Upper lobe of left lung (tissue), 6 donors: Measurements from ENCODE around the gene ADCY2. TPM values are rescaled to one million over a fixed set of nuclear protein-coding genes. Genes with fewer than 3 reads are reported as not detected.

Experiments
- ATAC-seq, 2 donors: fragments of 200-7000 bp; cut with Tn5 transposase; one replicate each; pipeline ENCODE4 v1.9.1; 2022; ENCODE audit warnings: mild to moderate bottlenecking in 2 of 2, moderate library complexity in 2 of 2; ENCODE audit not compliant: low FRiP score in 2 of 2
- DNase-seq, 2 donors: peaks; one replicate each; pipeline ENCODE4 v3.0.0-alpha.2; 2019 to 2020
- H3K27ac ChIP-seq, 4 donors: fragments of 200-600 bp; sonication (generic); one replicate each; pipeline ENCODE4 v1.5.1; 2016 to 2019
- H3K27me3 ChIP-seq, 4 donors: fragments of 200-600 bp; sonication (generic); one replicate each; pipeline ENCODE4 v1.5.1; 2017 to 2019
- H3K36me3 ChIP-seq, 4 donors: fragments of 200-600 bp; sonication (generic); one replicate each; pipeline ENCODE4 v1.5.1; 2016 to 2019
- H3K4me1 ChIP-seq, 4 donors: fragments of 200-600 bp; sonication (generic); one replicate each; pipeline ENCODE4 v1.5.1; 2018 to 2019
- H3K4me3 ChIP-seq, 4 donors: fragments of 200-600 bp; sonication (generic); one replicate each; pipeline ENCODE4 v1.5.1; 2017 to 2019; ENCODE audit warnings: mild to moderate bottlenecking in 2 of 4, moderate library complexity in 1 of 4
- H3K9me3 ChIP-seq, 4 donors: fragments of 200-600 bp; sonication (generic); one replicate each; pipeline ENCODE4 v1.5.1; 2018 to 2019
- CTCF ChIP-seq, 6 experiments: fragments of 450-650 bp in 4 of 6; fragments of 200-600 bp in 2 of 6; sonication (generic) in 2 of 6; IDR thresholded peaks; one replicate each; pipeline ENCODE4 v1.5.1; 2016 to 2019; ENCODE audit warnings: antibody characterized with exemption in 6 of 6
- EP300 ChIP-seq, 4 donors: sonication (generic); formaldehyde crosslinking; IDR thresholded peaks; one replicate each; pipeline ENCODE4 v1.5.1; 2017; ENCODE audit warnings: antibody characterized with exemption in 4 of 4, control low read depth in 2 of 4
- POLR2A ChIP-seq, 4 donors: fragments of 450-650 bp; IDR thresholded peaks; one replicate each; pipeline ENCODE4 v1.5.1; 2016 to 2017; ENCODE audit warnings: antibody characterized with exemption in 4 of 4, mild to moderate bottlenecking in 2 of 4
- POLR2AphosphoS5 ChIP-seq, 2 donors: sonication (generic); formaldehyde crosslinking; IDR thresholded peaks; one replicate each; pipeline ENCODE4 v1.5.1; 2017; ENCODE audit warnings: antibody characterized with exemption in 2 of 2
- WGBS, 2 donors: methylation state at CpG; one replicate each; pipeline ENCODE4 v1.1.5; 2017 to 2018; 5-methylcytosine and 5-hydroxymethylcytosine counted together
- total RNA-seq, 6 donors: library from RNA; depleted of rRNA in 4 of 6; stranded (reverse); fragments of >200 nt in 4 of 6; gene quantifications; one replicate each; pipeline versions ENCODE4 v1.1.0 to v1.2.1, GENCODE V29; 2016 to 2021
- donor health status: DM: no; HTN: no; CAD: no; lungs with moderate emphysema.
- donor health status: DM: no; HTN: yes; CAD: no; lungs with severe emphysema.

ADCY2 gene
- total RNA-seq, 6 donors from 2014 or later = 0.20 to 2.4 (median 0.46) TPM; not detected in 1

- no peak for TF ChIP-seq POLR2A (IDR thresholded peaks at IDR 0.05)
- no peak for TF ChIP-seq POLR2AphosphoS5 (IDR thresholded peaks at IDR 0.05)
- TF ChIP-seq EP300 (IDR thresholded peaks at IDR 0.05) = no peak
- TF ChIP-seq CTCF (IDR thresholded peaks at IDR 0.05) = no peak
- Histone ChIP-seq H3K4me1 (no peaks in the 10 kb centered on the region), H3K9me3 (peaks cover 0 to 3% (median 0%) of the 10 kb centered on the region in 4 donors), H3K36me3 (no peaks in the 10 kb centered on the region), H3K27ac (no peak overlapping the region), H3K27me3 (no peaks in the 10 kb centered on the region), H3K4me3 (no peak overlapping the region)
- no peak for DNase-seq
- ATAC-seq = no peak
- 89% methylated on average over 1 of the region's 1 CpG for WGBS, 2 donors
These were observed 75.8 kb downstream of the ADCY2 start for GRCh38 chr5:7471710-7472109.

- 78 to 94% methylated on average over 2 of the region's 2 CpGs for WGBS, 2 donors
- no peak for TF ChIP-seq EP300 (IDR thresholded peaks at IDR 0.05)
- no peak for TF ChIP-seq CTCF (IDR thresholded peaks at IDR 0.05)
- TF ChIP-seq POLR2A (IDR thresholded peaks at IDR 0.05) = no peak
- no peak for TF ChIP-seq POLR2AphosphoS5 (IDR thresholded peaks at IDR 0.05)
- Histone ChIP-seq H3K9me3 (peaks cover 0 to 3% (median 0%) of the 10 kb centered on the region in 4 donors), H3K27me3 (no peaks in the 10 kb centered on the region), H3K4me3 (no peak overlapping the region), H3K4me1 (no peaks in the 10 kb centered on the region), H3K27ac (no peak overlapping the region), H3K36me3 (no peaks in the 10 kb centered on the region)
- ATAC-seq = no peak
- DNase-seq = no peak
These were observed 77.2 kb downstream of the ADCY2 start for GRCh38 chr5:7473115-7473514.

- Histone ChIP-seq H3K4me1 (no peaks in the 10 kb centered on the region), H3K9me3 (peaks cover 0 to 3% (median 0%) of the 10 kb centered on the region in 4 donors), H3K27ac (no peak overlapping the region), H3K27me3 (no peaks in the 10 kb centered on the region), H3K36me3 (no peaks in the 10 kb centered on the region), H3K4me3 (no peak overlapping the region)
- DNase-seq (no peak), ATAC-seq (no peak)
- TF ChIP-seq POLR2A (IDR thresholded peaks at IDR 0.05) = no peak
- TF ChIP-seq EP300 (IDR thresholded peaks at IDR 0.05) = no peak
- TF ChIP-seq CTCF (IDR thresholded peaks at IDR 0.05) = no peak
- TF ChIP-seq POLR2AphosphoS5 (IDR thresholded peaks at IDR 0.05) = no peak
- 50 to 53% methylated on average over 1 of the region's 1 CpG for WGBS, 2 donors
These were observed 77.8 kb downstream of the ADCY2 start for GRCh38 chr5:7473668-7474215.

- no peak overlapping the region for H3K4me3 ChIP-seq
- no peak overlapping the region for H3K27ac ChIP-seq
- DNase-seq = peak in 1 of 2 donors; percentile 58
- TF ChIP-seq POLR2A (IDR thresholded peaks at IDR 0.05) (no peak), EP300 (IDR thresholded peaks at IDR 0.05) (no peak), POLR2AphosphoS5 (IDR thresholded peaks at IDR 0.05) (no peak), CTCF (IDR thresholded peaks at IDR 0.05) (no peak)
- no peaks in the 10 kb centered on the region for H3K27me3 ChIP-seq
- ATAC-seq = peak; percentile 32 to 53
- no peaks in the 10 kb centered on the region for H3K36me3 ChIP-seq
- 87 to 93% methylated on average over 12 of the region's 12 CpGs for WGBS, 2 donors
- peaks cover 0 to 3% (median 0%) of the 10 kb centered on the region in 4 donors for H3K9me3 ChIP-seq
- no peaks in the 10 kb centered on the region for H3K4me1 ChIP-seq
These were observed 79.0 kb downstream of the ADCY2 start for GRCh38 chr5:7474821-7475403.

GRCh38 chr5:7478459-7478858 is 82.5 kb downstream of the ADCY2 start:
- H3K9me3 ChIP-seq = no peaks in the 10 kb centered on the region
- TF ChIP-seq POLR2AphosphoS5 (IDR thresholded peaks at IDR 0.05) (no peak), EP300 (IDR thresholded peaks at IDR 0.05) (no peak), CTCF (IDR thresholded peaks at IDR 0.05) (no peak), POLR2A (IDR thresholded peaks at IDR 0.05) (no peak)
- no peaks in the 10 kb centered on the region for H3K4me1 ChIP-seq
- H3K36me3 ChIP-seq = no peaks in the 10 kb centered on the region
- 49 to 61% methylated on average over 1 of the region's 1 CpG for WGBS, 2 donors
- ATAC-seq (no peak), DNase-seq (no peak)
- no peak overlapping the region for H3K4me3 ChIP-seq
- H3K27me3 ChIP-seq = no peaks in the 10 kb centered on the region
- H3K27ac ChIP-seq = no peak overlapping the region
